Measurements from ENCODE around the gene DHX8. TPM values are rescaled to one million over a fixed set of nuclear protein-coding genes. Genes with fewer than 3 reads are reported as not detected.

Gene DHX8
- total RNA-seq, 2 experiments from 2014 or later, result 47.8 to 54.1 TPM

- CTCF ChIA-PET, result no interaction called here
- POLR2A ChIA-PET, result no interaction called here
- intact Hi-C loops (cut with micrococcal nuclease), result no loop called here
- Mint-ChIP-seq H3K4me3 (no peak overlapping the region), H3K4me1 (ENCODE audit: low read depth) (no peaks in the 10 kb centered on the region), H3K9me3 (no peaks in the 10 kb centered on the region), H3K27ac (no peak overlapping the region), H3K27me3 (peaks cover 28% of the 10 kb centered on the region), H3K36me3 (no peaks in the 10 kb centered on the region)
- DNase-seq, result no peak
Observed at GRCh38 chr17:43559161-43559816, 75.5 kb downstream of the DHX8 start.

GRCh38 chr17:43560461-43561427 is 77.0 kb downstream of the DHX8 start:
- H3K36me3 Mint-ChIP-seq, result no peaks in the 10 kb centered on the region
- no peak overlapping the region for H3K4me3 Mint-ChIP-seq
- intact Hi-C loops (cut with micrococcal nuclease), result no loop called here
- no peaks in the 10 kb centered on the region for H3K4me1 Mint-ChIP-seq (ENCODE audit: low read depth)
- no peaks in the 10 kb centered on the region for H3K9me3 Mint-ChIP-seq
- H3K27ac Mint-ChIP-seq, result no peak overlapping the region
- H3K27me3 Mint-ChIP-seq, result peaks cover 29% of the 10 kb centered on the region
- CTCF ChIA-PET, result interaction anchor here (0.7 kb wide), 1 partner anchor 113 kb away, joined by 5 read pairs; no protein-coding TSS in a partner anchor
- DNase-seq, result no peak
- POLR2A ChIA-PET, result no interaction called here

GRCh38 chr17:43562679-43563599 is 79.2 kb downstream of the DHX8 start:
- H3K4me1 Mint-ChIP-seq (ENCODE audit: low read depth), result no peaks in the 10 kb centered on the region
- H3K27ac Mint-ChIP-seq, result no peak overlapping the region
- peaks cover 25% of the 10 kb centered on the region for H3K27me3 Mint-ChIP-seq
- H3K9me3 Mint-ChIP-seq, result no peaks in the 10 kb centered on the region
- no peak for DNase-seq
- ChIA-PET CTCF (interaction anchor here (0.9 to 1.3 kb wide), 4 partner anchors 13 to 111 kb away, joined by 3 to 7 read pairs (median 3); no protein-coding TSS in a partner anchor), POLR2A (interaction anchor here (1.0 kb wide), 1 partner anchor 52 kb away, joined by 3 read pairs; no protein-coding TSS in a partner anchor)
- no peaks in the 10 kb centered on the region for H3K36me3 Mint-ChIP-seq
- intact Hi-C loops (cut with micrococcal nuclease), result no loop called here
- H3K4me3 Mint-ChIP-seq, result no peak overlapping the region

- H3K9me3 Mint-ChIP-seq, result no peaks in the 10 kb centered on the region
- POLR2A ChIA-PET, result no interaction called here
- no peak overlapping the region for H3K27ac Mint-ChIP-seq
- no peak for DNase-seq
- H3K27me3 Mint-ChIP-seq, result peaks cover 25% of the 10 kb centered on the region
- H3K36me3 Mint-ChIP-seq, result no peaks in the 10 kb centered on the region
- CTCF ChIA-PET, result interaction anchor here (1.1 kb wide), 1 partner anchor 16 kb away, joined by 3 read pairs; no protein-coding TSS in a partner anchor
- H3K4me3 Mint-ChIP-seq, result no peak overlapping the region
- H3K4me1 Mint-ChIP-seq (ENCODE audit: low read depth), result no peaks in the 10 kb centered on the region
- intact Hi-C loops (cut with micrococcal nuclease), result no loop called here
Observed at GRCh38 chr17:43563600-43564594, 80.1 kb downstream of the DHX8 start.

GRCh38 chr17:43568506-43569082 is 84.8 kb downstream of the DHX8 start:
- no peaks in the 10 kb centered on the region for H3K9me3 Mint-ChIP-seq
- DNase-seq, result no peak
- ChIA-PET POLR2A (no interaction called here), CTCF (interaction anchor here (1.3 kb wide), 1 partner anchor 198 kb away, joined by 3 read pairs; no protein-coding TSS in a partner anchor)
- intact Hi-C loops (cut with micrococcal nuclease), result no loop called here
- no peaks in the 10 kb centered on the region for H3K4me1 Mint-ChIP-seq (ENCODE audit: low read depth)
- no peak overlapping the region for H3K4me3 Mint-ChIP-seq
- H3K36me3 Mint-ChIP-seq, result no peaks in the 10 kb centered on the region
- H3K27me3 Mint-ChIP-seq, result peaks cover 7% of the 10 kb centered on the region
- no peak overlapping the region for H3K27ac Mint-ChIP-seq

- ChIA-PET POLR2A (interaction anchor here (1.5 kb wide), 1 partner anchor 210 kb away, joined by 3 read pairs; no protein-coding TSS in a partner anchor), CTCF (interaction anchor here (0.6 to 1.0 kb wide), 3 partner anchors 87 to 727 kb away, joined by 3 to 4 read pairs (median 3); partner anchors contain the start of gene DHX8)
- no peaks in the 10 kb centered on the region for H3K9me3 Mint-ChIP-seq
- peak; percentile 20 for DNase-seq
- intact Hi-C loops (cut with micrococcal nuclease), result no loop called here
- no peaks in the 10 kb centered on the region for H3K27me3 Mint-ChIP-seq
- H3K27ac Mint-ChIP-seq, result no peak overlapping the region
- no peaks in the 10 kb centered on the region for H3K36me3 Mint-ChIP-seq
- H3K4me1 Mint-ChIP-seq (ENCODE audit: low read depth), result no peaks in the 10 kb centered on the region
- H3K4me3 Mint-ChIP-seq, result no peak overlapping the region
Observed at GRCh38 chr17:43570518-43570928, 86.7 kb downstream of the DHX8 start.

GRCh38 chr17:43572368-43572980 is 88.7 kb downstream of the DHX8 start:
- Mint-ChIP-seq H3K9me3 (no peaks in the 10 kb centered on the region), H3K4me3 (no peak overlapping the region), H3K27ac (no peak overlapping the region), H3K36me3 (no peaks in the 10 kb centered on the region), H3K27me3 (peaks cover 2% of the 10 kb centered on the region), H3K4me1 (ENCODE audit: low read depth) (no peaks in the 10 kb centered on the region)
- no peak for DNase-seq
- ChIA-PET POLR2A (no interaction called here), CTCF (interaction anchor here (1.1 to 6.7 kb wide), 2 partner anchors 94 to 187 kb away, joined by 5 to 42 read pairs; partner anchors contain the start of gene SOST)
- intact Hi-C loops (cut with micrococcal nuclease), result no loop called here

- H3K4me3 Mint-ChIP-seq, result no peak overlapping the region
- H3K36me3 Mint-ChIP-seq, result no peaks in the 10 kb centered on the region
- H3K27me3 Mint-ChIP-seq, result peaks cover 2% of the 10 kb centered on the region
- H3K4me1 Mint-ChIP-seq (ENCODE audit: low read depth), result peaks cover 5% of the 10 kb centered on the region
- intact Hi-C loops (cut with micrococcal nuclease), result no loop called here
- ChIA-PET CTCF (interaction anchor here (0.6 to 6.7 kb wide), 9 partner anchors 10 to 192 kb away, joined by 3 to 42 read pairs (median 4); partner anchors contain the start of gene SOST), POLR2A (interaction anchor here (0.9 kb wide), 1 partner anchor 70 kb away, joined by 4 read pairs; no protein-coding TSS in a partner anchor)
- no peak for DNase-seq
- no peaks in the 10 kb centered on the region for H3K9me3 Mint-ChIP-seq
- no peak overlapping the region for H3K27ac Mint-ChIP-seq
Observed at GRCh38 chr17:43573579-43574321, 90.0 kb downstream of the DHX8 start.

- DNase-seq, result no peak
- ChIA-PET CTCF (interaction anchor here (0.6 to 6.7 kb wide), 7 partner anchors 9 to 192 kb away, joined by 3 to 42 read pairs (median 4); partner anchors contain the start of gene SOST), POLR2A (no interaction called here)
- no peak overlapping the region for H3K4me3 Mint-ChIP-seq
- H3K4me1 Mint-ChIP-seq (ENCODE audit: low read depth), result peaks cover 11% of the 10 kb centered on the region
- H3K27me3 Mint-ChIP-seq, result peaks cover 2% of the 10 kb centered on the region
- H3K36me3 Mint-ChIP-seq, result no peaks in the 10 kb centered on the region
- no peaks in the 10 kb centered on the region for H3K9me3 Mint-ChIP-seq
- intact Hi-C loops (cut with micrococcal nuclease), result no loop called here
- H3K27ac Mint-ChIP-seq, result no peak overlapping the region
Observed at GRCh38 chr17:43574348-43574747, 90.6 kb downstream of the DHX8 start.
